H9 (cell line): ENCODE measurements around the gene FTO. TPM values are rescaled to one million over a fixed set of nuclear protein-coding genes. Genes with fewer than 3 reads are reported as not detected.

ENCODE experiments used
- DNase-seq: peaks from one replicate; pipeline ENCODE4 v3.0.0-alpha.2; 2017
- H2AFZ ChIP-seq: one replicate; pipeline ENCODE4 v1.6.1; 2013; ENCODE audit warnings: mild to moderate bottlenecking, low read length, control low read depth, moderate library complexity
- H2AK5ac ChIP-seq: 2 replicates; pipeline ENCODE4 v1.6.1; 2013; ENCODE audit warnings: low read length, control low read depth, mixed read lengths; ENCODE audit not compliant: insufficient read length
- H2BK120ac ChIP-seq: one replicate; pipeline ENCODE4 v1.6.1; 2013; ENCODE audit warnings: low read depth, mild to moderate bottlenecking, low read length, control low read depth, inconsistent platforms; ENCODE audit not compliant: poor library complexity, severe bottlenecking
- H2BK12ac ChIP-seq: 2 replicates; pipeline ENCODE4 v1.6.1; 2013; ENCODE audit warnings: low read length, control low read depth, mixed read lengths, low read depth; ENCODE audit not compliant: insufficient read length
- H2BK15ac ChIP-seq: 2 replicates; pipeline ENCODE4 v1.6.1; 2013; ENCODE audit warnings: low read depth, low read length, control low read depth
- H2BK20ac ChIP-seq: one replicate; pipeline ENCODE4 v1.6.1; 2013; ENCODE audit warnings: low read depth, mild to moderate bottlenecking, low read length, control low read depth, inconsistent platforms; ENCODE audit not compliant: poor library complexity, severe bottlenecking
- H2BK5ac ChIP-seq: 2 replicates; pipeline ENCODE4 v1.6.1; 2013; ENCODE audit warnings: low read length, control low read depth, mixed read lengths; ENCODE audit not compliant: insufficient read length
- H3K14ac ChIP-seq: 2 replicates; pipeline ENCODE4 v1.6.1; 2013; ENCODE audit warnings: low read length, control low read depth; ENCODE audit not compliant: insufficient read depth
- H3K18ac ChIP-seq: 2 replicates; pipeline ENCODE4 v1.6.1; 2013; ENCODE audit warnings: low read depth, mild to moderate bottlenecking, mixed read lengths, low read length, control low read depth; ENCODE audit not compliant: insufficient read length
- H3K23ac ChIP-seq: 2 replicates; pipeline ENCODE4 v1.6.1; 2013; ENCODE audit warnings: low read length, control low read depth, mixed read lengths, low read depth; ENCODE audit not compliant: insufficient read length
- H3K23me2 ChIP-seq: 2 replicates; pipeline ENCODE4 v1.6.1; 2013; ENCODE audit warnings: low read depth, mild to moderate bottlenecking, mixed read lengths, low read length, control low read depth; ENCODE audit not compliant: insufficient read length, poor library complexity, severe bottlenecking
- H3K27ac ChIP-seq: 2 replicates; pipeline ENCODE4 v1.5.1; 2013; ENCODE audit warnings: low read length, control low read depth, mixed read lengths, low read depth; ENCODE audit not compliant: insufficient read length
- H3K27me3 ChIP-seq: 2 replicates; pipeline ENCODE4 v1.6.1; 2013; ENCODE audit warnings: low read length, control low read depth, inconsistent platforms; ENCODE audit not compliant: insufficient read depth
- H3K4ac ChIP-seq: 2 replicates; pipeline ENCODE4 v1.6.1; 2013; ENCODE audit warnings: low read depth, mild to moderate bottlenecking, control low read depth, inconsistent platforms, low read length, moderate library complexity
- H3K4me1 ChIP-seq: 2 replicates; pipeline ENCODE4 v1.6.1; 2013; ENCODE audit warnings: low read length, control low read depth, inconsistent platforms; ENCODE audit not compliant: insufficient read depth
- H3K4me2 ChIP-seq: 2 replicates; pipeline ENCODE4 v1.6.1; 2013; ENCODE audit warnings: low read length, control low read depth, mixed read lengths; ENCODE audit not compliant: insufficient read length, insufficient read depth
- H3K56ac ChIP-seq: 2 replicates; pipeline ENCODE4 v1.6.1; 2013; ENCODE audit warnings: low read depth, mild to moderate bottlenecking, mixed read lengths, low read length, control low read depth; ENCODE audit not compliant: insufficient read length
- H3K79me1 ChIP-seq: 2 replicates; pipeline ENCODE4 v1.6.1; 2013; ENCODE audit warnings: low read depth, mild to moderate bottlenecking, moderate library complexity, low read length, control low read depth, inconsistent platforms; ENCODE audit not compliant: insufficient read depth, poor library complexity, severe bottlenecking
- H3K79me2 ChIP-seq: 2 replicates; pipeline ENCODE4 v1.6.1; 2013; ENCODE audit warnings: low read length, control low read depth, inconsistent platforms; ENCODE audit not compliant: insufficient read depth
- H3K9ac ChIP-seq: 2 replicates; pipeline ENCODE4 v1.6.1; 2013; ENCODE audit warnings: low read length, control low read depth, mixed read lengths; ENCODE audit not compliant: insufficient read length; ENCODE audit errors: extremely low read depth
- H3K9me3 ChIP-seq: one replicate; pipeline ENCODE4 v1.6.1; 2013; ENCODE audit warnings: low read depth, low read length, inconsistent platforms; ENCODE audit not compliant: control insufficient read depth
- H3T11ph ChIP-seq: one replicate; pipeline ENCODE4 v1.6.1; 2013; ENCODE audit warnings: mild to moderate bottlenecking, low read length, control low read depth, inconsistent platforms
- H4K20me1 ChIP-seq: one replicate; pipeline ENCODE4 v1.6.1; 2013; ENCODE audit not compliant: control insufficient read depth, insufficient read length, insufficient read depth
- H4K5ac ChIP-seq: 2 replicates; pipeline ENCODE4 v1.6.1; 2013; ENCODE audit warnings: low read depth, mild to moderate bottlenecking, mixed read lengths, low read length, control low read depth; ENCODE audit not compliant: insufficient read length
- H4K8ac ChIP-seq: replicated peaks from 2 replicates; pipeline ENCODE4 v1.6.1; 2013; ENCODE audit warnings: low read length, control low read depth, mixed read lengths, low read depth; ENCODE audit not compliant: insufficient read length
- H4K91ac ChIP-seq: 2 replicates; pipeline ENCODE4 v1.6.1; 2013; ENCODE audit warnings: low read depth, mild to moderate bottlenecking, moderate library complexity, mixed read lengths, low read length, control low read depth; ENCODE audit not compliant: insufficient read length
- H3K27ac Mint-ChIP-seq, 3 experiments: 2 replicates in 2 of 3; 3 replicates in 1 of 3; pipeline ENCODE4 v1.8.0; 2020 to 2021; ENCODE audit warnings: mixed read lengths in 3 of 3, mild to moderate bottlenecking in 1 of 3, moderate library complexity in 1 of 3
- H3K27me3 Mint-ChIP-seq: 2 replicates; pipeline ENCODE4 v1.8.0; 2021; ENCODE audit warnings: low read depth, mild to moderate bottlenecking, moderate library complexity, mixed read lengths
- H3K36me3 Mint-ChIP-seq, 3 experiments: 2 replicates in 2 of 3; 3 replicates in 1 of 3; pipeline ENCODE4 v1.8.0; 2020 to 2021; ENCODE audit warnings: low read depth in 3 of 3, mixed read lengths in 3 of 3; ENCODE audit not compliant: insufficient read depth in 1 of 3
- H3K4me1 Mint-ChIP-seq, 2 experiments: 2 replicates each; pipeline ENCODE4 v1.8.0; 2020; ENCODE audit warnings: mixed read lengths in 2 of 2
- H3K4me3 Mint-ChIP-seq, 2 experiments: 2 replicates in 1 of 2; 3 replicates in 1 of 2; pipeline ENCODE4 v1.8.0; 2020 to 2021; ENCODE audit warnings: mild to moderate bottlenecking in 2 of 2, mixed read lengths in 2 of 2, moderate library complexity in 1 of 2
- H3K9me3 Mint-ChIP-seq, 2 experiments: 2 replicates in 1 of 2; 3 replicates in 1 of 2; pipeline ENCODE4 v1.8.0; 2020; ENCODE audit warnings: mild to moderate bottlenecking in 2 of 2, mixed read lengths in 2 of 2, moderate library complexity in 1 of 2
- WGBS: extraction: QIAGEN DNeasy Blood & Tissue Kit; methylation state at CpG from one replicate; pipeline ENCODE4 v1.1.7; 2013; ENCODE audit warnings: missing lambda C conversion rate, low lambda C conversion rate, mixed read lengths; ENCODE audit not compliant: insufficient read length; ENCODE audit errors: extremely low coverage; 5-methylcytosine and 5-hydroxymethylcytosine counted together
- total RNA-seq: library from RNA; stranded (reverse); gene quantifications from 2 replicates; pipeline ENCODE4 v1.2.1, GENCODE V29; 2021
- TF ChIP-seq, protein P1 (sequence below): fragments of 200-600 bp; sonication (generic); conservative IDR thresholded peaks from 3 replicates; pipeline ENCODE4 v1.8.0; 2021; ENCODE audit warnings: antibody characterized with exemption, mild to moderate bottlenecking

Gene FTO
- total RNA-seq, 1 experiment from 2014 or later = 67.9 TPM

DNA sequence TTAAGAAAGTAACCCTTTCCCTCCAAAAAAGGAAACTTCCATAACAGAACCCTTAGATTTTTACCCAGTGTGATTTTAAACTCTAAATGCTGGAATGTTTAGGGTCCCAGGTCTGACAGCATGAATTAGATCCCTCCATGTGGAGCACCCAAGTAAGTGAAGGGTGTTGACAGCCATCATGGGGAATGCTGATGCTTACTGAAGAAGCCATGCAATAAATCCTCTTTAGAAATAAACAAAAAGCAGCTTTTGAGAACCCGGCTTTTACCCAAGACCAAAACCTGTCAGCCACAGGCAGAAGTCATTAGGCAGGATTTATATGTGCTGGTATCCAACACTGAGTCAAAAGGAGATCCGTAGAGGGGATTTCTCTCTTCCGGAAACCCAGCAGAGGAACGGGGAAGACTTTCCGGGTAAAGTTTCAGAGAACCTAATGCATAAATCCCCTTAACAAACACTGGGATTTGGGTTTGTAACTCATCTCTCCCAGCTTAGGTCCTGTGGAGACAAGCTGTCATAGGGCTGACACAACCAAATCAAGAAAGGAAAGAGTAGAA is 295.1 kb downstream of the FTO start:
- no CpG with 5 or more reads among the region's 5 CpGs for WGBS
- Mint-ChIP-seq H3K9me3 (no peaks in the 10 kb centered on the region), H3K36me3 (no peaks in the 10 kb centered on the region), H3K4me1 (no peaks in the 10 kb centered on the region; a peak in 1 of 4 replicates), H3K27me3 (no peaks in the 10 kb centered on the region), H3K4me3 (no peak overlapping the region), H3K27ac (no peak overlapping the region)
- H2AK5ac ChIP-seq = no peak overlapping the region
- H2BK20ac ChIP-seq = no peak overlapping the region
- H4K91ac ChIP-seq = no peak overlapping the region
- TF ChIP-seq, protein P1, sequence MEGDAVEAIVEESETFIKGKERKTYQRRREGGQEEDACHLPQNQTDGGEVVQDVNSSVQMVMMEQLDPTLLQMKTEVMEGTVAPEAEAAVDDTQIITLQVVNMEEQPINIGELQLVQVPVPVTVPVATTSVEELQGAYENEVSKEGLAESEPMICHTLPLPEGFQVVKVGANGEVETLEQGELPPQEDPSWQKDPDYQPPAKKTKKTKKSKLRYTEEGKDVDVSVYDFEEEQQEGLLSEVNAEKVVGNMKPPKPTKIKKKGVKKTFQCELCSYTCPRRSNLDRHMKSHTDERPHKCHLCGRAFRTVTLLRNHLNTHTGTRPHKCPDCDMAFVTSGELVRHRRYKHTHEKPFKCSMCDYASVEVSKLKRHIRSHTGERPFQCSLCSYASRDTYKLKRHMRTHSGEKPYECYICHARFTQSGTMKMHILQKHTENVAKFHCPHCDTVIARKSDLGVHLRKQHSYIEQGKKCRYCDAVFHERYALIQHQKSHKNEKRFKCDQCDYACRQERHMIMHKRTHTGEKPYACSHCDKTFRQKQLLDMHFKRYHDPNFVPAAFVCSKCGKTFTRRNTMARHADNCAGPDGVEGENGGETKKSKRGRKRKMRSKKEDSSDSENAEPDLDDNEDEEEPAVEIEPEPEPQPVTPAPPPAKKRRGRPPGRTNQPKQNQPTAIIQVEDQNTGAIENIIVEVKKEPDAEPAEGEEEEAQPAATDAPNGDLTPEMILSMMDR = no peak
- H2BK5ac ChIP-seq = no peak overlapping the region
- no peak overlapping the region for H3K4ac ChIP-seq
- H3K79me2 ChIP-seq = no peaks in the 10 kb centered on the region
- H2BK120ac ChIP-seq = no peak overlapping the region
- H4K20me1 ChIP-seq = no peaks in the 10 kb centered on the region
- no peak overlapping the region for H4K8ac ChIP-seq
- H3K9ac ChIP-seq = no peak overlapping the region
- no peak overlapping the region for H3K14ac ChIP-seq
- H3K56ac ChIP-seq = no peak overlapping the region
- H3T11ph ChIP-seq = no peak overlapping the region
- no peak overlapping the region for H3K4me2 ChIP-seq
- H3K9me3 ChIP-seq = no peaks in the 10 kb centered on the region
- H3K4me1 ChIP-seq = no peaks in the 10 kb centered on the region
- no peak overlapping the region for H2AFZ ChIP-seq
- DNase-seq = no peak
- no peak overlapping the region for H3K23ac ChIP-seq
- no peak overlapping the region for H2BK12ac ChIP-seq
- no peaks in the 10 kb centered on the region for H3K23me2 ChIP-seq
- no peak overlapping the region for H3K27ac ChIP-seq
- H3K18ac ChIP-seq = no peak overlapping the region
- no peak overlapping the region for H2BK15ac ChIP-seq
- H3K27me3 ChIP-seq = no peaks in the 10 kb centered on the region
- H3K79me1 ChIP-seq = no peaks in the 10 kb centered on the region
- no peak overlapping the region for H4K5ac ChIP-seq
